Esophagus muscularis mucosa (tissue), 4 donors: Measurements from ENCODE around the gene DNAH17. TPM values are rescaled to one million over a fixed set of nuclear protein-coding genes. Genes with fewer than 3 reads are reported as not detected.

Experiments
- DNase-seq: peaks from one replicate; pipeline ENCODE4 v3.0.0-alpha.2; 2017; ENCODE audit errors: extremely low spot score
- H3K27ac ChIP-seq, 4 donors: fragments of 200-600 bp; sonication (generic); replicated peaks in 1 of 4; 1 replicate in 3 of 4; 2 replicates in 1 of 4; pipeline ENCODE4 v1.5.1; 2016 to 2019; ENCODE audit warnings: mild to moderate bottlenecking in 1 of 4
- H3K27me3 ChIP-seq, 4 donors: fragments of 200-600 bp; sonication (generic); one replicate each; pipeline versions ENCODE4 v1.5.1 to v1.6.0; 2016 to 2019
- H3K36me3 ChIP-seq, 4 donors: fragments of 200-600 bp; sonication (generic); one replicate each; pipeline ENCODE4 v1.5.1; 2016 to 2019
- H3K4me1 ChIP-seq, 4 donors: fragments of 200-600 bp; sonication (generic); one replicate each; pipeline ENCODE4 v1.5.1; 2016 to 2019
- H3K4me3 ChIP-seq, 4 donors: fragments of 200-600 bp; sonication (generic); 1 replicate in 2 of 4; 2 replicates in 2 of 4; pipeline ENCODE4 v1.5.1; 2016 to 2019; ENCODE audit warnings: mild to moderate bottlenecking in 4 of 4, moderate library complexity in 1 of 4
- H3K9me3 ChIP-seq, 4 donors: fragments of 200-600 bp; sonication (generic); 1 replicate in 3 of 4; 2 replicates in 1 of 4; pipeline ENCODE4 v1.5.1; 2016 to 2019
- EP300 ChIP-seq: sonication (generic); formaldehyde crosslinking; IDR thresholded peaks from one replicate; pipeline ENCODE4 v1.6.1; 2017; ENCODE audit warnings: antibody characterized with exemption
- POLR2A ChIP-seq: fragments of 450-650 bp; IDR thresholded peaks from one replicate; pipeline ENCODE4 v1.6.1; 2017; ENCODE audit warnings: antibody characterized with exemption, moderate library complexity, mild to moderate bottlenecking, low read depth
- POLR2AphosphoS5 ChIP-seq, 2 donors: sonication (generic); formaldehyde crosslinking; IDR thresholded peaks; one replicate each; pipeline ENCODE4 v1.6.1; 2017; ENCODE audit warnings: antibody characterized with exemption in 2 of 2
- WGBS: methylation state at CpG from one replicate; pipeline ENCODE4 v1.1.5; 2018; 5-methylcytosine and 5-hydroxymethylcytosine counted together
- intact Hi-C: fragments of 100-400 bp; cut with DNase I; formaldehyde crosslinking; loops from one replicate; pipeline ENCODE4 v1.15.1; 2023
- total RNA-seq, 4 donors: library from RNA; depleted of rRNA; stranded (reverse); fragments of >200 nt; gene quantifications; one replicate each; pipeline versions ENCODE4 v1.1.0 to v1.2.1, GENCODE V29; 2016
- TF ChIP-seq, protein P1 (sequence below), 3 experiments: fragments of 200-600 bp in 2 of 3; fragments of 450-650 bp in 1 of 3; sonication (generic) in 2 of 3; IDR thresholded peaks; one replicate each; pipeline ENCODE4 v1.5.1; 2017 to 2019; ENCODE audit warnings: antibody characterized with exemption in 3 of 3, mild to moderate bottlenecking in 2 of 3, moderate library complexity in 1 of 3

DNAH17 gene
- total RNA-seq, 4 donors from 2014 or later, result not detected

DNA sequence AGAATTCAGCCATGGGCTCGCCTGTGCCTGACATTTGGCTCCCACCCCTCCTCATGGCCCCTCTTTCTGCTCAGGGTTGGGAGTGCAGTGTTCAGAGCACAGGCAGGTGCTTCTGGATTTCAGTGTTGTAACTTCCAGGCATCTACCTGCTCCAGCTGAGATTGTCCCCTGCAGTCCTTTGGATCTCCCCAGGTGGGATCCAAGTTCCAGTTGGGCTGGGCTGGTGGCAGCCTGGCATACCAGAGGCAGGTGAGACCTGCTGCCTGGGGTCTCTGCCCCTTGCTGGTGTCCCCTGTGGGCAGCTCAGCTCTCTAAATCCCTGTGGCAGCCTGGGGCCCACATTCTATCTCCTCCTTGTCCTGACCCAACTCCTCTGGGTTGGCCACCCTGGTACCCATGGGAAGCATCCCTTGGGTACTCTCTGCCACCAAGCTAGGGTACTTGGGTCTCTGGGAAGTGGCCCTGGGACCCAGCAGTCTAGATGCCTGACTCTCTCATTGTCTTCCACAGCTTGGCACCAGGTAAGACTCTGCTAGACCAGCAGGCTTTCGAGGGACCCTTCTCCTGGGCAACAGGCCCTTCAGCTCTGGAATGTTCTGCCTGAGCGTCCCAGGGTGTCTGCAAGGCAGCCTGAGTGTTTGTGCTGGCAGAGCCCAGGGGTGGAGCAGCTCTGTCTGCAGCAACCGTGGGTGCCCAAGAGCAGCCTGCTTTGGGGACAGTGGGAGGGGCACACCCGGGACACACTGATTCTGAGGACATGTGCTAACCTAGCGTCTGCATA is 42.5 kb downstream of the DNAH17 start:
- Histone ChIP-seq H3K9me3 (no peaks in the 10 kb centered on the region), H3K4me3 (no peak overlapping the region), H3K4me1 (peaks cover 0 to 14% (median 11%) of the 10 kb centered on the region in 4 donors), H3K27ac (no peak overlapping the region), H3K36me3 (no peaks in the 10 kb centered on the region), H3K27me3 (no peaks in the 10 kb centered on the region)
- 40% methylated on average over 6 of the region's 6 CpGs for WGBS
- intact Hi-C loops, result no loop called here
- TF ChIP-seq EP300 (no peak), POLR2AphosphoS5 (IDR thresholded peaks at IDR 0.05) (no peak), POLR2A (no peak)
- TF ChIP-seq, protein P1, sequence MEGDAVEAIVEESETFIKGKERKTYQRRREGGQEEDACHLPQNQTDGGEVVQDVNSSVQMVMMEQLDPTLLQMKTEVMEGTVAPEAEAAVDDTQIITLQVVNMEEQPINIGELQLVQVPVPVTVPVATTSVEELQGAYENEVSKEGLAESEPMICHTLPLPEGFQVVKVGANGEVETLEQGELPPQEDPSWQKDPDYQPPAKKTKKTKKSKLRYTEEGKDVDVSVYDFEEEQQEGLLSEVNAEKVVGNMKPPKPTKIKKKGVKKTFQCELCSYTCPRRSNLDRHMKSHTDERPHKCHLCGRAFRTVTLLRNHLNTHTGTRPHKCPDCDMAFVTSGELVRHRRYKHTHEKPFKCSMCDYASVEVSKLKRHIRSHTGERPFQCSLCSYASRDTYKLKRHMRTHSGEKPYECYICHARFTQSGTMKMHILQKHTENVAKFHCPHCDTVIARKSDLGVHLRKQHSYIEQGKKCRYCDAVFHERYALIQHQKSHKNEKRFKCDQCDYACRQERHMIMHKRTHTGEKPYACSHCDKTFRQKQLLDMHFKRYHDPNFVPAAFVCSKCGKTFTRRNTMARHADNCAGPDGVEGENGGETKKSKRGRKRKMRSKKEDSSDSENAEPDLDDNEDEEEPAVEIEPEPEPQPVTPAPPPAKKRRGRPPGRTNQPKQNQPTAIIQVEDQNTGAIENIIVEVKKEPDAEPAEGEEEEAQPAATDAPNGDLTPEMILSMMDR (IDR thresholded peaks at IDR 0.05), result no peak
- DNase-seq, result no peak

DNA sequence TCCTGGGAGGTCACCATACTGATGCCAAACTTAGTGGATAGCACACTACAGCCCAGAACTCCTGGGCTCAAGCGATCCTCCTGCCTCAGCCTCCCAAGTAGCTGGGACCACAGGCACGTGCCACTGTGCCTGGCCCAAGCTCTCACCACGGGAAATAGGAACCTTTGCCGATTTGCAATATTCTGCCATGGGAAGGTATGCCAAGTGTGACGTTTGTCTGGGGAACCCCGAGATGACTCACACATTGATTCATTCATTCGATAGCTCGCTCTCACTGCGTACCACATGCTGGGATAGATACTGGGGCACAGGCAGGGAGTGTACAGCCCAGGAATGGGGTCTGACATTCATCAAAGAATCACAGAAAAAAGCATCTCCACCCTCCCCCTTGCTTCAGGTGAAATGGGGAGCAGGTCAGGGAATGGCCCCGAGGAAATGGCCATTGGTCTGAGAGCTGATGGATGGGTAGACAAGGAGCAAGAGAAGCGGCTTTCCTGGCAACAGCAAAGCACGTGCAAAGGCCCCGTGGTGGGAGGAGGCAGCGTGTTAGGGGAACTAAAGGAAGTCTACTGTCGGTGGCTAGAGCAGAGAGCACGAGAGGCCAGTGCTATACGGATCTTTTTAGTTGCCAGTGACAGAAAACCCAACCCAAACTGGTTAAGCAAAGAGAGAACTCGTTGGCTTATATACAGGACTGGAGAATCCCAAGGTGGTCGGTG is 44.1 kb downstream of the DNAH17 start:
- H3K4me3 ChIP-seq, result no peak overlapping the region
- intact Hi-C loops, result no loop called here
- no peak for TF ChIP-seq EP300
- TF ChIP-seq, protein P1 (IDR thresholded peaks at IDR 0.05), result no peak
- H3K36me3 ChIP-seq, result no peaks in the 10 kb centered on the region
- 89% methylated on average over 14 of the region's 19 CpGs for WGBS
- H3K4me1 ChIP-seq, result peaks cover 0 to 14% (median 11%) of the 10 kb centered on the region in 4 donors
- no peaks in the 10 kb centered on the region for H3K9me3 ChIP-seq
- H3K27ac ChIP-seq, result no peak overlapping the region
- DNase-seq, result no peak
- H3K27me3 ChIP-seq, result no peaks in the 10 kb centered on the region

DNA sequence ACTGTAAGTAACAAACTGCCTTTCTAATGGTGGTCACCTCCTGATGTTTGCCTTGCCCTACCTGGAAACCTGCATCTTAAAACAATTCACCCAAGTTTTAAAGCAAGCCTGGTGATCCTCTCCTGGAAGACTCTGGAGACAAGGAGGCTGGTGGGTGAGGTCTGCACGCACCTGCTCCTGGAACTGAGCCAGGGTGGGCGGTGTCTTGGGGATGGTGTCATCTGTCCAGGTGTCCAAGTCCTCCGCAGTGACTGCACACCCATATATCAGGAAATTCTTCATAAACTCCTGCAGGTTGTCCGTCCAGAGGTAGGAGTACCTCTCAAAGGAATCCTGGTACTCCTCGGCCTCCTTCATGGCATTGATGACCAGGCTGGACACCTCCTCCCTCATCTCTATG is 44.9 kb downstream of the DNAH17 start:
- 100% methylated on average over 5 of the region's 5 CpGs for WGBS
- Histone ChIP-seq H3K9me3 (no peaks in the 10 kb centered on the region), H3K27me3 (no peaks in the 10 kb centered on the region), H3K4me3 (no peak overlapping the region), H3K36me3 (no peaks in the 10 kb centered on the region), H3K4me1 (peaks cover 0 to 14% (median 11%) of the 10 kb centered on the region in 4 donors), H3K27ac (no peak overlapping the region)
- no peak for TF ChIP-seq POLR2AphosphoS5 (IDR thresholded peaks at IDR 0.05)
- TF ChIP-seq, protein P1 (IDR thresholded peaks at IDR 0.05), result no peak
- TF ChIP-seq EP300, result no peak
- no peak for TF ChIP-seq POLR2A
- DNase-seq, result no peak
- intact Hi-C loops, result no loop called here

DNA sequence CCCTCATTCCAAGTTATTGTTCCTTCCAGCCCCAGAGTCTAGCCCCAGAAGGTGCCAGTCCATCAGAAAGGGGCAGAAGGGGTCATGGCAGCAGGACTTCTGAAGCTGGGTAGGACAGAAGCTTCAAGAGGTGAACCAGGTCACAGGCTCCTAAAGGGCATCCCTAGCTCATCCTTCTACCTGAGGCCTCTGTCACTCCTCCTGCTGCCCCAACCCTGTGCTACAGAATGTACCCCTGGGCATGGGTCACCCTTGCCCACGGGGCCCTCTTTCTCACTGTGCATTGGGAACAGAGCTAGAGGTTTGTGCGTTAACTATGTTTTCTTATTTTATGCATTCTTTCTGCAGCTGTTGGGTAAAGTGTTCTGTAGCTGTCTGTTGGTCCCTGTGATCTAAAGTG is 46.5 kb downstream of the DNAH17 start:
- H3K4me3 ChIP-seq, result no peak overlapping the region
- no peaks in the 10 kb centered on the region for H3K27me3 ChIP-seq
- intact Hi-C loops, result no loop called here
- TF ChIP-seq POLR2A (no peak), EP300 (no peak), POLR2AphosphoS5 (IDR thresholded peaks at IDR 0.05) (no peak)
- TF ChIP-seq, protein P1 (IDR thresholded peaks at IDR 0.05), result no peak
- no peaks in the 10 kb centered on the region for H3K9me3 ChIP-seq
- 73% methylated on average over 2 of the region's 2 CpGs for WGBS
- no peak overlapping the region for H3K27ac ChIP-seq
- H3K36me3 ChIP-seq, result no peaks in the 10 kb centered on the region
- DNase-seq, result no peak
- H3K4me1 ChIP-seq, result peaks cover 0 to 11% (median 9%) of the 10 kb centered on the region in 4 donors
